RWPE2 (cell line): Measurements from ENCODE around the gene TTLL8.
"Not testable (repeated sequence)": the region's sequence is repeated elsewhere in the genome, so short reads cannot be mapped to it uniquely, and the experiment has no call there.

Experiments used
- ATAC-seq: fragments of 200-7000 bp; cut with Tn5 transposase; 3 replicates; pipeline ENCODE4 v1.9.1; 2021; ENCODE audit warnings: low read depth
- DNase-seq: peaks from one replicate; pipeline ENCODE4 v3.0.0-alpha.2; 2020; ENCODE audit warnings: low spot score
- H3K27ac ChIP-seq: fragments of 450-650 bp; 2 replicates; pipeline ENCODE4 v1.5.1; 2017; ENCODE audit warnings: mild to moderate bottlenecking; ENCODE audit not compliant: poor library complexity, severe bottlenecking
- H3K27me3 ChIP-seq: fragments of 250-450 bp; sonication (Bioruptor Pico); 2 replicates; pipeline ENCODE4 v1.5.1; 2021; ENCODE audit warnings: mild to moderate bottlenecking, moderate library complexity; ENCODE audit not compliant: insufficient read depth, poor library complexity, severe bottlenecking
- H3K36me3 ChIP-seq: fragments of 250-450 bp; sonication (Bioruptor Pico); 2 replicates; pipeline ENCODE4 v1.5.1; 2020; ENCODE audit warnings: low read depth, mild to moderate bottlenecking, moderate library complexity
- H3K4me1 ChIP-seq: fragments of 250-450 bp; sonication (Bioruptor Pico); 2 replicates; pipeline ENCODE4 v1.5.1; 2021; ENCODE audit warnings: mild to moderate bottlenecking, moderate library complexity; ENCODE audit not compliant: insufficient read depth, poor library complexity, severe bottlenecking
- H3K4me3 ChIP-seq: fragments of 250-450 bp; sonication (Bioruptor Pico); 2 replicates; pipeline ENCODE4 v1.5.1; 2021; ENCODE audit warnings: mild to moderate bottlenecking, moderate library complexity; ENCODE audit not compliant: severe bottlenecking
- H3K9me3 ChIP-seq: fragments of 250-450 bp; sonication (Bioruptor Pico); 2 replicates; pipeline ENCODE4 v1.5.1; 2021; ENCODE audit warnings: mild to moderate bottlenecking, moderate library complexity; ENCODE audit not compliant: severe bottlenecking
- CTCF ChIP-seq: fragments of 450-650 bp; IDR thresholded peaks from one replicate; pipeline ENCODE4 v1.5.1; 2017; ENCODE audit warnings: mild to moderate bottlenecking, moderate library complexity; ENCODE audit not compliant: poor library complexity, severe bottlenecking

The TTLL8 gene

GRCh38 chr22:49992921-49993648 lies 65.0 kb downstream of the TTLL8 start:
- Histone ChIP-seq H3K27me3 (no peaks in the 10 kb centered on the region), H3K4me1 (no peaks in the 10 kb centered on the region), H3K4me3 (no peak overlapping the region), H3K36me3 (no peaks in the 10 kb centered on the region), H3K9me3 (no peaks in the 10 kb centered on the region), H3K27ac (no peak overlapping the region)
- DNase-seq: no peak
- peak; percentile 60 for ATAC-seq
- TF ChIP-seq CTCF: peak; percentile 48

- Histone ChIP-seq H3K4me3 (no peak overlapping the region), H3K27ac (no peak overlapping the region), H3K27me3 (no peaks in the 10 kb centered on the region), H3K36me3 (no peaks in the 10 kb centered on the region), H3K9me3 (no peaks in the 10 kb centered on the region), H3K4me1 (no peaks in the 10 kb centered on the region)
- no peak for TF ChIP-seq CTCF
- DNase-seq: no peak
- no peak for ATAC-seq
Measured at GRCh38 chr22:49991907-49992533, 66.1 kb downstream of the TTLL8 start.

GRCh38 chr22:49991167-49991566 lies 66.9 kb downstream of the TTLL8 start:
- Histone ChIP-seq H3K27me3 (no peaks in the 10 kb centered on the region), H3K4me1 (no peaks in the 10 kb centered on the region), H3K36me3 (no peaks in the 10 kb centered on the region), H3K4me3 (no peak overlapping the region), H3K9me3 (peaks cover 2% of the 10 kb centered on the region), H3K27ac (no peak overlapping the region)
- TF ChIP-seq CTCF: no peak
- no peak for ATAC-seq
- DNase-seq: no peak

GRCh38 chr22:49989826-49990225 lies 68.3 kb downstream of the TTLL8 start:
- not testable (repeated sequence) for H3K27ac ChIP-seq, H3K27me3 ChIP-seq, DNase-seq, H3K36me3 ChIP-seq, H3K4me3 ChIP-seq, H3K9me3 ChIP-seq, H3K4me1 ChIP-seq, ATAC-seq

GRCh38 chr22:49986325-49986724 lies 71.8 kb downstream of the TTLL8 start:
- H3K36me3 ChIP-seq: no peaks in the 10 kb centered on the region
- no peak overlapping the region for H3K4me3 ChIP-seq
- no peak for TF ChIP-seq CTCF
- no peak overlapping the region for H3K27ac ChIP-seq
- H3K27me3 ChIP-seq: peaks cover 26% of the 10 kb centered on the region
- DNase-seq (no peak), ATAC-seq (no peak)
- H3K9me3 ChIP-seq: peaks cover 2% of the 10 kb centered on the region
- no peaks in the 10 kb centered on the region for H3K4me1 ChIP-seq
